Natural killer cell (primary cell): Measurements from ENCODE around the gene CLEC2D. TPM values are rescaled to one million over a fixed set of nuclear protein-coding genes. Genes with fewer than 3 reads are reported as not detected.
"Not testable (repeated sequence)": the region's sequence is repeated elsewhere in the genome, so short reads cannot be mapped to it uniquely, and the experiment has no call there.

Experiments used
- ATAC-seq, 3 donors: fragments of 150-1000 bp in 2 of 3; fragments of 200-7000 bp in 1 of 3; cut with Tn5 transposase; 1 replicate in 1 of 3; 2 replicates in 2 of 3; pipeline ENCODE4 v1.10.0; 2021; ENCODE audit warnings: mild to moderate bottlenecking in 2 of 3, moderate library complexity in 2 of 3
- DNase-seq, 2 donors: peaks; one replicate each; pipeline versions ENCODE4 v3.0.0 to v3.0.0-alpha.2; 2013 to 2021; ENCODE audit warnings: mixed read lengths in 1 of 2
- H3K27ac ChIP-seq: one replicate; pipeline ENCODE4 v1.5.1; 2013; ENCODE audit warnings: mild to moderate bottlenecking, low read length
- H3K27me3 ChIP-seq: one replicate; pipeline ENCODE4 v1.6.1; 2013; ENCODE audit warnings: low read length; ENCODE audit not compliant: control insufficient read depth, insufficient read depth
- H3K36me3 ChIP-seq: one replicate; pipeline ENCODE4 v1.6.1; 2013; ENCODE audit warnings: low read length; ENCODE audit not compliant: control insufficient read depth, insufficient read depth
- H3K4me1 ChIP-seq: one replicate; pipeline ENCODE4 v1.6.1; 2013; ENCODE audit warnings: low read length; ENCODE audit not compliant: control insufficient read depth, insufficient read depth
- H3K4me3 ChIP-seq: one replicate; pipeline ENCODE4 v1.5.1; 2013; ENCODE audit warnings: low read length
- H3K9me3 ChIP-seq: one replicate; pipeline ENCODE4 v1.6.1; 2013; ENCODE audit warnings: low read length; ENCODE audit not compliant: control insufficient read depth, insufficient read depth
- H3K27ac Mint-ChIP-seq, 2 donors: one replicate each; pipeline ENCODE4 v1.8.0; 2022; ENCODE audit warnings: mild to moderate bottlenecking in 2 of 2, mixed read lengths in 2 of 2, moderate library complexity in 1 of 2
- H3K27me3 Mint-ChIP-seq, 2 donors: one replicate each; pipeline ENCODE4 v1.8.0; 2022; ENCODE audit warnings: low read depth in 2 of 2, mixed read lengths in 2 of 2
- H3K36me3 Mint-ChIP-seq: one replicate; pipeline ENCODE4 v1.8.0; 2022; ENCODE audit warnings: mixed read lengths
- H3K4me1 Mint-ChIP-seq, 2 donors: one replicate each; pipeline ENCODE4 v1.8.0; 2022; ENCODE audit warnings: mixed read lengths in 2 of 2
- H3K4me3 Mint-ChIP-seq: one replicate; pipeline ENCODE4 v1.8.0; 2022; ENCODE audit warnings: mild to moderate bottlenecking, moderate library complexity, mixed read lengths
- H3K9me3 Mint-ChIP-seq, 2 donors: one replicate each; pipeline ENCODE4 v1.8.0; 2022; ENCODE audit warnings: mixed read lengths in 2 of 2
- WGBS: methylation state at CpG from one replicate; pipeline ENCODE4 v1.1.7; 2013; ENCODE audit warnings: missing lambda C conversion rate; ENCODE audit not compliant: insufficient coverage; 5-methylcytosine and 5-hydroxymethylcytosine counted together
- intact Hi-C: fragments of 100-400 bp; cut with micrococcal nuclease; formaldehyde crosslinking; loops from one replicate; pipeline ENCODE4 v1.14.2; 2022
- total RNA-seq, 4 donors: library from RNA; stranded (reverse); fragments of 120-200 nt in 1 of 4; gene quantifications; one replicate each; pipeline versions ENCODE4 v1.2.3 to v1.2.4, GENCODE V29; 2013 to 2022
- TF ChIP-seq, protein P1 (sequence below): fragments of 200-600 bp; IDR thresholded peaks from one replicate; pipeline ENCODE4 v1.8.0; 2022; ENCODE audit warnings: antibody characterized with exemption

The CLEC2D gene
- total RNA-seq, 3 donors from 2014 or later (not counting 1 experiment from before 2014, with no cell fraction given), result 140 to 219 (median 209) TPM

DNA sequence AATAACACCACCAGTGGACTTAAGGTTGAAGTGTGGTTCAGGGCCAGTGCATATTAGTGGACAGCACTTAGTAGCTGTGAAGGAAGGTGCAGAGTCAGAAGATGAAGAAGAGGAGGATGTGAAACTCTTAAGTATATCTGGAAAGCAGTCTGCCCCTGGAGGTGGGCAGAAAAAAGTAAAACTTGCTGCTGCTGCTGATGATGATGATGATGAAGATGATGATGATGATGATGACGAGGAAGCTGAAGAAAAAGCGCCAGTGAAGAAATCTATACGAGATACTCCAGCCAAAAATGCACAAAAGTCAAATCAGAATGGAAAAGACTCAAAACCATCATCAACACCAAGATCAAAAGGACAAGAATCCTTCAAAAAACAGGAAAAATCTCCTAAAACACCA is 26.1 kb downstream of the CLEC2D start:
- H3K4me1 ChIP-seq, H3K27me3 ChIP-seq, DNase-seq, intact Hi-C loops, ATAC-seq, H3K27ac ChIP-seq, H3K9me3 ChIP-seq, H3K27me3 Mint-ChIP-seq, H3K4me3 ChIP-seq, H3K4me3 Mint-ChIP-seq, H3K9me3 Mint-ChIP-seq: not testable (repeated sequence)
- Mint-ChIP-seq H3K4me1 (peaks cover 37 to 42% of the 10 kb centered on the region in 2 donors), H3K36me3 (peaks cover 55% of the 10 kb centered on the region), H3K27ac (peak overlapping the region; percentile 59 to 71)
- 93% methylated on average over 3 of the region's 3 CpGs for WGBS
- H3K36me3 ChIP-seq, result peaks cover 55% of the 10 kb centered on the region

DNA sequence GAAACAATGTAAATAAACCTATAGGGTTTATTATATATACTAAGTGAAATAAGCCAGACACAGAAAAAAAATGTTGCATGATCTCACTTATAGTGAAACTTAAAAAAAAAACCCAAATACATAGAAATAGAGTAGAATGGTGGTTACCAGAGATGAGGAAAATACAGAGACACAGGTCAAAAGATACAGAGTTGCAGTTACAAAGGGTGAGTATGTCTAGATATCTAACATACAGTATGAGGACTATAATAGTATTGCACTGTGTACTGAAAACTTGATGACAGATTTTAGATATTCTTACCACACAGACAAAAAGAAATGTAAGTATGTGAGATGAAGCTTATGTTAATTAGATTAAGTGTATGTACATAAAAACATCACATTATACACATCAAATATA is 28.1 kb downstream of the CLEC2D start:
- Histone ChIP-seq H3K4me3 (no peak overlapping the region), H3K36me3 (peaks cover 37% of the 10 kb centered on the region), H3K27me3 (no peaks in the 10 kb centered on the region), H3K27ac (no peak overlapping the region), H3K9me3 (peaks cover 2% of the 10 kb centered on the region), H3K4me1 (peaks cover 12% of the 10 kb centered on the region)
- Mint-ChIP-seq H3K4me1 (peaks cover 43 to 45% of the 10 kb centered on the region in 2 donors), H3K36me3 (peaks cover 36% of the 10 kb centered on the region), H3K9me3 (peaks cover 0 to 6% of the 10 kb centered on the region in 2 donors), H3K27me3 (no peaks in the 10 kb centered on the region), H3K4me3 (no peak overlapping the region), H3K27ac (peak overlapping the region; percentile 89 to 92)
- no peak for ATAC-seq
- intact Hi-C loops, result no loop called here
- no peak for DNase-seq
- TF ChIP-seq, protein P1, sequence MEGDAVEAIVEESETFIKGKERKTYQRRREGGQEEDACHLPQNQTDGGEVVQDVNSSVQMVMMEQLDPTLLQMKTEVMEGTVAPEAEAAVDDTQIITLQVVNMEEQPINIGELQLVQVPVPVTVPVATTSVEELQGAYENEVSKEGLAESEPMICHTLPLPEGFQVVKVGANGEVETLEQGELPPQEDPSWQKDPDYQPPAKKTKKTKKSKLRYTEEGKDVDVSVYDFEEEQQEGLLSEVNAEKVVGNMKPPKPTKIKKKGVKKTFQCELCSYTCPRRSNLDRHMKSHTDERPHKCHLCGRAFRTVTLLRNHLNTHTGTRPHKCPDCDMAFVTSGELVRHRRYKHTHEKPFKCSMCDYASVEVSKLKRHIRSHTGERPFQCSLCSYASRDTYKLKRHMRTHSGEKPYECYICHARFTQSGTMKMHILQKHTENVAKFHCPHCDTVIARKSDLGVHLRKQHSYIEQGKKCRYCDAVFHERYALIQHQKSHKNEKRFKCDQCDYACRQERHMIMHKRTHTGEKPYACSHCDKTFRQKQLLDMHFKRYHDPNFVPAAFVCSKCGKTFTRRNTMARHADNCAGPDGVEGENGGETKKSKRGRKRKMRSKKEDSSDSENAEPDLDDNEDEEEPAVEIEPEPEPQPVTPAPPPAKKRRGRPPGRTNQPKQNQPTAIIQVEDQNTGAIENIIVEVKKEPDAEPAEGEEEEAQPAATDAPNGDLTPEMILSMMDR, result no peak

GRCh38 chr12:9698681-9699080 is 29.2 kb downstream of the CLEC2D start:
- peaks cover 43 to 50% of the 10 kb centered on the region in 2 donors for H3K4me1 Mint-ChIP-seq
- ATAC-seq, result no peak
- peaks cover 16% of the 10 kb centered on the region for H3K4me1 ChIP-seq
- no peaks in the 10 kb centered on the region for H3K27me3 ChIP-seq
- peaks cover 0 to 6% of the 10 kb centered on the region in 2 donors for H3K9me3 Mint-ChIP-seq
- H3K36me3 ChIP-seq, result peaks cover 27% of the 10 kb centered on the region
- no peak overlapping the region for H3K4me3 ChIP-seq
- H3K27me3 Mint-ChIP-seq, result no peaks in the 10 kb centered on the region
- intact Hi-C loops, result no loop called here
- TF ChIP-seq, protein P1, result no peak
- peak overlapping the region; percentile 89 to 92 for H3K27ac Mint-ChIP-seq
- no peak overlapping the region for H3K27ac ChIP-seq
- WGBS, result 83% methylated on average over 1 of the region's 2 CpGs
- H3K9me3 ChIP-seq, result peaks cover 2% of the 10 kb centered on the region
- H3K36me3 Mint-ChIP-seq, result peaks cover 30% of the 10 kb centered on the region
- no peak for DNase-seq
- no peak overlapping the region for H3K4me3 Mint-ChIP-seq

- DNase-seq, result no peak
- H3K27me3 Mint-ChIP-seq, result no peaks in the 10 kb centered on the region
- Histone ChIP-seq H3K4me1 (peaks cover 16% of the 10 kb centered on the region), H3K4me3 (no peak overlapping the region), H3K27ac (no peak overlapping the region), H3K36me3 (peaks cover 20% of the 10 kb centered on the region), H3K9me3 (peaks cover 2% of the 10 kb centered on the region), H3K27me3 (no peaks in the 10 kb centered on the region)
- TF ChIP-seq, protein P1, result no peak
- H3K9me3 Mint-ChIP-seq, result peaks cover 0 to 6% of the 10 kb centered on the region in 2 donors
- peaks cover 43 to 52% of the 10 kb centered on the region in 2 donors for H3K4me1 Mint-ChIP-seq
- H3K36me3 Mint-ChIP-seq, result peaks cover 29% of the 10 kb centered on the region
- 100% methylated on average over 1 of the region's 1 CpG for WGBS
- intact Hi-C loops, result no loop called here
- no peak overlapping the region for H3K4me3 Mint-ChIP-seq
- H3K27ac Mint-ChIP-seq, result peak overlapping the region; percentile 89 to 92
- no peak for ATAC-seq
These were observed 29.9 kb downstream of the CLEC2D start for GRCh38 chr12:9699269-9699897.
